RPMI8226 (cell line): ENCODE measurements around the gene NPTX1.

Experiments
- DNase-seq: peaks from one replicate; pipeline ENCODE4 v3.0.0-alpha.2; 2015

The NPTX1 gene

GRCh38 chr17:80456465-80457235, 19.8 kb downstream of the NPTX1 start:
- no peak for DNase-seq

GRCh38 chr17:80455784-80456183, 20.6 kb downstream of the NPTX1 start:
- DNase-seq, result no peak

- DNase-seq, result peak; percentile 41
Observed at GRCh38 chr17:80455336-80455710, 21.1 kb downstream of the NPTX1 start.

GRCh38 chr17:80454557-80455335, 21.7 kb downstream of the NPTX1 start:
- peak; percentile 98 for DNase-seq

GRCh38 chr17:80453998-80454556, 22.3 kb downstream of the NPTX1 start:
- DNase-seq, result no peak

- no peak for DNase-seq
Observed at GRCh38 chr17:80453126-80453997, 23.0 kb downstream of the NPTX1 start.

GRCh38 chr17:80452173-80452915, 24.1 kb downstream of the NPTX1 start:
- DNase-seq, result no peak

- no peak for DNase-seq
Observed at GRCh38 chr17:80451104-80451775, 25.2 kb downstream of the NPTX1 start.

- no peak for DNase-seq
Observed at GRCh38 chr17:80449930-80450576, 26.4 kb downstream of the NPTX1 start.

GRCh38 chr17:80449194-80449929, 27.0 kb downstream of the NPTX1 start:
- peak; percentile 58 for DNase-seq

- DNase-seq, result no peak
Observed at GRCh38 chr17:80447790-80448189, 28.6 kb downstream of the NPTX1 start.

- no peak for DNase-seq
Observed at GRCh38 chr17:80446645-80447405, 29.6 kb downstream of the NPTX1 start.

GRCh38 chr17:80445726-80446110, 30.7 kb downstream of the NPTX1 start:
- DNase-seq, result no peak

- no peak for DNase-seq
Observed at GRCh38 chr17:80445007-80445725, 31.2 kb downstream of the NPTX1 start.

- no peak for DNase-seq
Observed at GRCh38 chr17:80444644-80444979, 31.8 kb downstream of the NPTX1 start.

GRCh38 chr17:80443916-80444643, 32.3 kb downstream of the NPTX1 start:
- DNase-seq, result no peak

- DNase-seq, result no peak
Observed at GRCh38 chr17:80443498-80443897, 32.9 kb downstream of the NPTX1 start.

GRCh38 chr17:80442764-80443163, 33.6 kb downstream of the NPTX1 start:
- no peak for DNase-seq
